CD4-positive, alpha-beta T cell treated with Interferon gamma for 1 hour (primary cell): ENCODE measurements around the gene FNDC8.
"Not testable (repeated sequence)": the region's sequence is repeated elsewhere in the genome, so short reads cannot be mapped to it uniquely, and the experiment has no call there.

Experiments
- DNase-seq: peaks from one replicate; pipeline ENCODE4 v3.0.0-alpha.2; 2020

The FNDC8 gene

DNA sequence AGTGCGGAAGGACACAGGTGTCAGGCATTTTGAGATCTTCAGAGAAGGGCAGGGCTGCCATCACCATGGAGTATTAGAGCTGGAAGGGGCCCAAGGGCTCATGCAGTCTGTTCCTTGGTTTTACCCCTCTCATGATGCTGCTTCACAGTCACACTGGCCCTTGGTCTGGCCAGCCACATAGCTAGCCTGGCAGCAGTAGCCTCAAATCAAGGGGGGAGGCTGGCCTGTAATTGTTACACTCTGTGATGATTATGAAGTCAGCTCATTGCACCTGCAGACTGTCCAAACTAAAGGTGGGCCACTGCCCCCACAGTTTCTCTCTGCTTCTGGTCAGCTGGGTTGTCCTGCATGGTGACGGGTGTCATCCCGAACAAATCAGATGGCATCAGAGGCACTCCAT lies at the start of gene FNDC8:
FNDC8 (plus strand) TSS at position 301 of the 400 bp plus-strand sequence; CDS start at position 380, 79 bp downstream.
- no peak for DNase-seq

DNA sequence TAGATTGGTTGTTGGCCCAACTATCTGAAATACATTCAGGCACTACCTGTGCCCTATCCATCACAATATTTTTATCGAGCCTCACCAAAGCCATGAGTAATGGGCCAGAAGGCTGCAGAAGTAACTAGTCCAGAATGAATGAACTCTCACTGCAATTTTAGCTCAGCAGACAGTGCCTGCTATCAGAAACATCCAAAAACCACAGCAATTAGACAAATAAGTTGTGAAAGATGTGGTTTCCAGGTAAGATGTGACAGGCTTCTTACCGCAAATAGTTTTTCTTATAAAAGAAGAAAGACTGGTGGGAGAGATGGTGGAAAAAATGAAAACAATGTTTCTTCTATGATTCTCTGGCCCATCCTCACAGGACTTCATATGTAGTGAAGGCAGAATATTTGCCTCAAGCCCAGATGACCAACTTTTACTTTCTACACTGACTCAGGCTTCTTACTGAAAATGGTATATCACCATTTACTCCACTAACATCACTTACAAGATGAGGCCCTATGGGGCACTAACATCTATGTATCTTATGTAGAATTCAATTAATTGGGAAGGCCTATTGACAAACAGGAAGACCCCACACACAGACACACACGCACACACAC lies 48.1 kb upstream of the FNDC8 start:
- no peak for DNase-seq

DNA sequence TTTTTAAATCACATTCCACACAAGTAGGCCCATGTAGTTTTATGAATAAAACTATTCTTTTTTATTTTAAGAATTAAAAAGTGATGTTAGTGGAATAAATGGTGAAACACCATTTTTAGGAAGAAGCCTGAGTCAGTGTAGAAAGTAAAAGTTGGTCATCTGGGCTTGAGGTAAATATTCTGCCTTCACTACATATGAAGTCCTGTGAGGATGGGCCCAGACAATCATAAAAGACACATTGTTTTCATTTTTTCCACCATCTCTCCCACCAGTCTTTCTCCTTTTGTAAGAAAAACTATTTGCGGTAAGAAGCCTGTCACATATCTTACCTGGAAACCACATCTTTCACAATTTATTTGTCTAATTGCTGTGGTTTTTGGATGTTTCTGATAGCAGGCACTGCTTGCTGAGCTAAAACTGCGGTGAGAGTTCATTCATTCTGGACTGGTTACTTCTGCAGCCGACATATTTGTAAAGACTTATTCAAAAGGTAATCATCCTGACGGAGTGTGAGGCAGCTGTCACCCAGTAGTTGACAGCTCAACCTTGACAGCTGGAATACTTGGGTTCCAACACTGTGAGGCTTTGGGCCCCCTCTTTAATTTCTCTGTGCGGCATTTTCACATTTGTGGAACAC lies 47.3 kb upstream of the FNDC8 start:
- no peak for DNase-seq

DNA sequence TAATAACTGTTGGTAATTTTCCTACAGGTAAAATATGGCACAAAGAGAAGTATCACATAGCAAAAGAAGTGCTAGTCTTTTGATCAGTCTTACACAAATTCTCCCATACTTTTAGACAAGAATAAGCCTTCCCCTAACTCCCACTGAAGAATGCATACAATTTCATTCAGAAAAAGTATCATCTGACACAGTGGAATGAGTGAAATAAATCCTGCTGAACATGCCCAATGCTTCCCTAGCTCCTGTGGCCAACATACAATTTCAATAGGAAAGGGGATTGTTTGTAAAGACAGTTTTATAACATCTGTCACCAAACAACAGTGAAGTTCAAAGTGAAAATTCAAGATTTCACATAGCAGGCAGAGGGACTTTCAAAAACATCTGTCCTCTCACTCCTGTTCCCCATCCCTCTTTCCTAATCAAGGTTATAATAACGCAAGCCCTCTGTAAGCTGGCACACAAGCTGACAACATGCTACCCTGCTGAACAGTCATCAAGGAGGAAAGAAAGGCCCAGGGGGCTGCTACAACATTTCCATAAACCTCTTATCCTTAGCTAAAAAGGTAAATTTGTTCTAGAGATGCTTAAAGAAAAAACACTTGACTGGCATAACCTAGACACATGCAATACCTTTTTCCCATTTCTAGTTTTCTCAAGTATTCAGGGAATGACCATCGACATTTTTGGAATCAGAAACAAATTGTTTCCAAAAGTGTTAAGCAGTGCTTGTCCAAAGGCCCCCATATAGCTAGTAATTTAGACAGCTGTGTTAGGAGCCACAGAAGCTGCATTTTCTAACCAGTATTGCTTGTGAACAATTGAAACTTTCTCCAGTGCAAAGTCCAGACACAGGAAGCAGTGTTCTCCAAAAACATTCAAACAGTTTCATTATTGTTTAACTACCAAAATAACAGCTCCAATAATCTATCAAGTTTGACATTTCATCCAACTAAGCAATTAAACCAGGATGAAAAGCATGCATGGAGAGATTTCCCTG lies 46.4 kb upstream of the FNDC8 start:
- DNase-seq = no peak

DNA sequence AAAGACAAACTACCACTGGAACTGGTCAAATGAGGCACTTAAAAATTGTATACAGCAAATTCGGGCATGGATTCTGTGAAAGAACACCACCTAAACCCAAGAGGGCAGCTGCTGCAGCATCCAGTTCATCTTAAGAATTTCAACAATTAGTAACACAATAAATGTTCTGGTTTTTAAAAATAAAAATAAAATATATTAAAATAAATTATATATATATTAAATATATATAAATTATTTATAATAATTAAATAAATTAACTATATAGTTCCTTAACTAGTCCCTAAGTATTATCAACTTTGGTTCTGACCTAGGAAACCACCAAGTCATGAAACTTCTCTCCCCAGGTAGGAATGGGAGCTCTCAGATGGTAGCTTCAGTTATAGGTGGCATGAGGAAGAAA lies 44.5 kb upstream of the FNDC8 start:
- no peak for DNase-seq

DNA sequence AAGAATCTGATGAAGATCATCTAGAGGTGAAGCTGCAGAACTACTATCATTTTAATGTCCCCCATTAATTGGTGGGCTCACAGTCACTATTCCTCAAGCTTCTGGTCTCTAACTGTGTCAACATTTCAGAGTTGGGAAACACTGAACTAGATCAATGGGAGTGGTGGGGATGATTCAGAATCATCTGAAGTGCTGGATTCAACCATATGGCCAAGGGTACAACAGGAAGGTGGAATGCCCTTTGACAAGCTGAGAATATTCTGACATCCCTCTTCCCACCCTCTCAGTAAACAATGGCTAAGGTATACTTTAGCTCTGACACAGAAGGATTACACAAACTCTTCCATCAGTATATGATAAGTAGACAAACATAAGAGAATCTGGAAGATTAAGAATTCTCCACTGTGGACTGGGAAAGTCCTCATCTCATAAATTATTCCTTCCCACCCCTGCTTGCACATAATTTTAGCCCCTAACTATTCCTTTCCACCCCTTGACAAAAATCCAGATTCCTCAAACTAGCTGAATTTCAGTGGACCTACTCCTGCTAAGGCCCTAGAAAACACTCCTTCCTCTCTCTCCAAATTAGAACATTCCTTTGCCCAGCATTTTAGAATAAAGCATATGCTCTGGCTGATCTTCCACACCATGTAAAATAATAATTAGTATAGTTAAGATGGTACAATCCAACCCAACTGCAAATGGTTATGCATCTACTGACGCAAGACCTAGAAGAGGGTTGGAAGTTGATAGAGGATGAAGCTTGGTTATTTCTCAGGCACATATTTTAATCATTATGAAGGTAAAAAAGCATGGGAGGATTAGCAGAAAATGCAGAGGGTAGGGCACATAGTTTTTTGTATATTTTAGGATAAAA lies 41.6 kb upstream of the FNDC8 start:
- no peak for DNase-seq

DNA sequence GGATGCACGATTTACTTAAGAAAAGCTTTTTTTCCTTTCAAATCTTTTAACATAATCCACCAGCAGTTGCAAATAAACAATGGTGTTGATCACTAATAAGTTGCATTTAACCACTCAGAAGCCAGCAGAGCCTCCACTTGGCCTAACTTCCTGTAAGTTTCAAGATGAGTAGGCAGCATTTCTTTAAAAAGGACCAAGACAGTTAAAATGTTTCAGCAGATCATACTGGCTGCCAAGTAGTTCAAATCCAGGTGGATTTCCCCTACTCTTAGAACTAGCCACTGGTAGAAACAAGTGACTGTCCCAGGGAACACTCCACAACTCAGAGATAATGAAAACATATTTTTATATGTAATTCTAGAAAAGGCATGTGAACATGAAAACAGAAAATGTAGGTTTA lies 40.9 kb upstream of the FNDC8 start:
- no peak for DNase-seq

DNA sequence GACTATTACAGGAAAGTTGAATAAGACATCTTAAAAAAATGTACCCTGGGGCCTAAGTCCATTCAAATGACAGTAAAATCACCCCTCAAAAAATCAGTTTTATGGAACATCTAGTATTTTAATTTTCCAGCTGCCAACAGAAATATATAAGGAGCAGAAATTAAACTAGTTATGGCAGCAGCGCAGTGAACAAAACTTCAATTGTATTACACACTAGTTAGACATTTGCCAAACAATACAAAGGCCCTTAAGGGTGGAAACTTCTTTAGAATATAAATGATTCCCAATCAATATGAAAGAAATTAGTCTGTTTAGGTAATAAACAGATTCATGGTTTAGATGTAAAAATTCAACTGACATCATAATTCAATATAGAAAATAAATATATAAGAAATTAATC lies 39.8 kb upstream of the FNDC8 start:
- no peak for DNase-seq

DNA sequence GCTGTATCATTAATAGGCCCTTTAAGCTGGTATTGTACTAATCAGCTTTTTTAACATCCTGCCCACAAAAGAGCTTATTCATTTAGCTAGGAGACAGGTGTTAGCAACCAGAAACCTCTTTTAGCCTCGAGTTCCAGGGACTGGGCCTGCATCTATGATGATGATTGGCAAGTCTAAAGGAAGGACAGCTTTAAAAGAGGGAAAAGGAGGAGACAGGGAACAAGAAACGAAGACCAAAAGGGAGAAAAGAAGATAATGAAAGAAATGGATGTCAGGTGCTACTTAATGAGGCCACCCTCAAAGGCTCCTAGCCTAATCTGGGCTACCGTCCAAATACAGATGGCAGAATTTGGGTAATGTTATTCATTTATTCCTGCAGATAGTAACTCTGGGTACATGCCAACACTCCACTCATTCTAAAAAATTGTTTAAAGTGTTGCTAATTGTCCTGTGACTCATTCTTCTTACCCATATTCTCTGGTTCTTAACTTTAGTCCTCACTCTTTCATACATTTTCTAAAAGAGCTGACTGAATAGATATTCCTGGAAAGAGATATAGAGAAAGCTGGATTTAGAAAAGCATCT lies 39.2 kb upstream of the FNDC8 start:
- no peak for DNase-seq

DNA sequence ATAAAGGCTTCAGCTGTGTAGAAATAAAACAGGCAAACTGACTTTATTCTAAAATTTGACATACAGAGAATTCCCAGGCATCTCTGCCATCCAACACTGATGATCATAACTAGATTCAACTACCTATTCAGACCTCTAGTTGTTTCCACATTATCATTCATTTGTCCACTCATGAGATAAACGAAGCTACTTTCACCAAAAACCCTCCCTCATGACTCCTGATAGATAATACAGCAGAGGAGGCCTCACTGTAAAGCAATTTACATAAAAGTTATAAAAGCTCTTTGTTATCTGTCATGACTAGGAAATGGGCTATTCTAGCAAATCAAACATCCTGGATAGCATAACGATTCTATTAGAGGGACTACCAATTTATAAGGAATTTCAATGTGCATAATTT lies 38.3 kb upstream of the FNDC8 start:
- DNase-seq = no peak

DNA sequence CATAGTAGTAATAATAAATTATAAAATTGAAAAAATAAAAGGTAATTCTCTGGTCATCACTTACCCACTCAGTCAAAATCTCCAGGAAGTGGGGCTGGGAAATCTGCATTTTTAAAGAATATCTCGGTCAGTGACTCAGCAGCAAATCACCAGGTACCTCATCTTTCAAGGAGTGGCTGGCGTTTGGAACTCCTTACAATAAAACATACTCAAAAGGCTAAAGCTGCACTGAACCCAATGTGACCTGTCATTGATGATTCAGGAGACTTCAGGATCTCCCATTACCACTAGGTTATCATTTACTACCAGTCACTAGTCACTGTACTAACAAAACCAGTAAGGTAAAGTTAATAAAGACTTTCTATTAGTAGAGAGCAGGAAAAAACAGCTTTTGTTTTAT lies 36.4 kb upstream of the FNDC8 start:
- no peak for DNase-seq

DNA sequence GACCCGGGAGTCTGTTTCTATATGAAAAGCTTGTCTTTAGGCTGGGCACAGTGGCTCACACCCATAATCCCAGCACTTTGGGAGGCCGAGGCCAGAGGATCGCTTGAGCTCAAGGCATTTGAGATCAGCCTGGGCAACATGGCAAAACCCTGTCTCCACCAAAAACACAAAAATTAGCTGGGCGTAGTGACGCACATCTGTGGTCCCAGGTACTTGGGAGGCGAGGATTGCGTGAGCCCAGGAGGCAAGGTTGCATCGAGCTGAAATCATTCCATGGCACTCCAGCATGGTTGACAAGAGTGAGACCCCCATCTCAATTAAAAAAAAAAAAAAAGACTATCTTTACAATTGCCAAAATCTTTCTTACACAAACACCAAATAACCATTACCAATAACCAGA lies 35.3 kb upstream of the FNDC8 start:
- DNase-seq = no peak

DNA sequence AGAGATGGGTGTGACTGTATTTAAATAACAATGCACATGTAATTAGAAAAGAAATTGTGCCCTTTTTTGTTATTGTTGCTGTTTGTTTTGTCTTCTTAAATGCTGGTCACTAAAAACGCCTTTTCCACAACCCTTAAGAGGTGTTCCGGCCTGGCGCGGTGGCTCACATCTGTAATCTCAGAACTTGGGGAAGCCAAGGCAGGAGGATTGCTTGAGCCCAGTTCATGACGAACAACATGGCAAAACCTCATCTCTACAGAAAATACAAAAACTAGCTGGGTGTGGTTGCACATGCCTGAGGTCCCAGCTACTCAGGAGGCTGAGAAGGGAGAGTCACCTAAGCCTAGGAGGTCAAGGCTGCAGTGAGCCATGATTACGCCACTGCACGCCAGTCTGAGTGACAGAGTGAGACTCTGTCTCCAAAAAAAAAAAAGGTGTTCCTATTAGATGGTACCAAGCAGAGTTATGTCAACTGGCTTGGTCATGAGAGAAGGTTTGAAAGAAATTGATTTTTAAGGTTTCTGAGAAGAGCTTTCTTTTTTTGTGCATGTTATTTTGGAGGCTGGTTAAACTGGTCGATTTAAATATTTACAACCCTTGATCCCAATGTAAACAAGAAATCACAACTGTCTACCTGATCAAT lies 34.4 kb upstream of the FNDC8 start:
- no peak for DNase-seq

DNA sequence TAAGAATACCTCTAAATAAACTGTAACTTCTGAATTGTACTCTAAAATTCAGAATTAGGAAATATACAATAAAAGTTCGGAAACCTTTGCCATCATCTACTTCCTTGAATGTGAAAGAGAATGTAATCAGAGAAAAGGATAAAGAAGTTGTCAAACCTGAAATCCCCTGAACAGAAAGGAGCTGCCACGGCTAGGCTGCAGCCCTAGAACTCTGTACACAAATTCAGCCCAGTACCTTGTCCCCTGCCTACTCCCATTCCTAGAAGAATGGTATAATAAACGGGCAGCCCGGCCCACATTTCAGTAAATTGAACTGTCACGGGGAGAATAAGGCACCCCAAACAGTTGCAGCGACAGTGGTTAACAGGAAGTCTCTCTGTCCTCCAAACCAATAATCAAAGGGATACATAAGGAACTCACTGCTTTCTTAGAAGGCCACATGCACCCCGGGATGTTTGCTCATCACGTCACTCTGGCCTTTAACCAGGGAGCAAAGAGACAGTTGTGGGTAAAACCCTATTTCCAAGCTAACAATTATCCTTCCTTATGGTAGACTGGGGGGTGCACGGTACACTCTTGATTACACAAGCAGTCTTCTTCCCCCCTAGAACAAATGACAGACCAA lies 33.6 kb upstream of the FNDC8 start:
- peak; percentile 18 for DNase-seq

DNA sequence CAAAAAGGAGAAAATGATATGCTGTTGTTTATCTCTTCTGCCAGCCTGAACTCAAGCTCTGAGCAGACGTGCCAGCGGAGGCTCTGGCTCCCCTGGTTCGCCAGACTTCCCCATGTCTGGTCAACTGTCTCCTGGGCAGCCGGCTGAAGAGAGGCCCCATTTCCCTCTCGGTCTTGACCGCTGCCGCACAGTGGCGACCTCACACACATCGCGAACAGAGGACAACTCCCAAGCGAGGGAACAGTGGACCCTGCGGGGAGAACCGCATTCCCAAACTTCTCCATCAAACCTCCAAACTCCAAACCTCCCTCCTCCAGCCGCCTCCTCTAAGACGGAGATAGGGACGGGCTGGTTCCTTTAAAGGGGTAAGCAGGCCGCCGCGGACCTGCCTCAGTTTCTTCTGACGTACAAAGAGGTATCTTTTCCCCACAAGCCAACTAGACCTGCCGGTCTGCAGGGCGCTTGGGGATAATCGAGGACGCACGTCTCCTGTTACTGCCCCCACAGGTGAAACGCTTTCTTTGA lies 33.0 kb upstream of the FNDC8 start:
- DNase-seq = peak; percentile 26

DNA sequence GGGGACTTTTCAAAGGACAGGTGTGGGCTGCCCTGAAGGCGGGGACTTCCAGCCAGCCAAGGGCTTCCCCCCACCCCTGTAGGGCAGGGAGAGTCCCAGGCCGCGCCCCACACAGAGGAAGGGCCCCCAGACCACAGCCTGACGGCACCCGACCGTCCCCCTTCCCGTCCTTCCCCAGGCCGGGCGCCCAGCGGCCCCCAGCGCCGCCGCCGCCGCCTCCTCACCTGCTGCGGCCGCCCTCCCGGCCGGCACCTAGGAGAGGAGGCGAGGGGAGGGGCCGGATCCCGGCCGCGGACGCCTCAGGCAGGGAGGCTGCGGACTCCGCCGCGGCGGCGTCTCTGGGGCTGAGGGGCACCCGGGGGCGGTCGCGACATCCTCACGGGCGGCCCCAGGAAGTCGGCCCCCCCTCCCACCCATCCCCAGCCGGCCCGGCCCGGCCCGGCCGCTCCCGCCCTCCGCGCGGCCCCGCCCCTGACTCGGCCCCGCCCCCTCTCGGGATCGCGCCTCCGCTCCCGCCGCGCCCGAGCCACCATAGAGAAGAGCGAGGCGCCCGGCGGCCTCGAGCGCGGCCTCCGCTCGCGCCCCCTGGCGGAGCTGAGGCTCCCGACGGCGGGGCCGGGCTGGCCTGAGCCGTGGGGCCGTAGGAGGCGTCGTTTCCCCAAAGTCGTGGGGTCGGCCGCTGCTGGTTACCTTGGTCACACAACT lies 32.4 kb upstream of the FNDC8 start:
- DNase-seq = peak; percentile 89

DNA sequence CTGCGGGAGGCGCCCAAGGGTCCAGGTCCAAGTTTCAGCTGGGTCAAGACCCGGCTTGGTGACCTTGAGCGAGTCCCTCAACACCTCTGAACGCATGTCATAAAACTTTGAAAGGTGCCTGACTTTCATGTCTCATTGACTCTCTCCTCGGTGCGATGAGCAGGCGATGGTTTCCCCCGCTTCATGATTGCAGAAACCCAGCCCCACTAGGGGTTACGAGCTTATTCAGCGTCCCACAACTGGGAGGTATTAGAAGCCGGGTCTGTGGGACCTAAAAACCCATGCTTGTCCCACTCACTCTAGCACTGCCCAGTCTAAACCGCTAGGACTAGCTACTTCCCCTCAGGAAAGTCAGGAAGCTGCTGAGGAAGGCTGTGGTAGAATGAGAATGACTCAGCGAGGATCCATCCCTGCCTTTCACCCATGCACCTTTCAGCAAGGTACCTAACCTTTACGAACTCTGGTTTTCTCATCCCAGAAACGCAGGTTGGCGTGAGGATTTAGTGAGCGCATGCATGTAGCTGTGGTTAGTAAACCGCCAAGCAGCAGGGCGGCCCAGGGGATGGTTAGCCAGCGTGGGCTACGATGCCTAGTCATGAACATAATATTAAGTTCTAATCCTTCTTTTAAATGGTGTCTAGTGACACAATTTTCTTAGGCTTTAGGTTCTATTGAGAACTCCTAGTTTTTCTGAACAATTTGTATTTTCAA lies 31.7 kb upstream of the FNDC8 start:
- no peak for DNase-seq

DNA sequence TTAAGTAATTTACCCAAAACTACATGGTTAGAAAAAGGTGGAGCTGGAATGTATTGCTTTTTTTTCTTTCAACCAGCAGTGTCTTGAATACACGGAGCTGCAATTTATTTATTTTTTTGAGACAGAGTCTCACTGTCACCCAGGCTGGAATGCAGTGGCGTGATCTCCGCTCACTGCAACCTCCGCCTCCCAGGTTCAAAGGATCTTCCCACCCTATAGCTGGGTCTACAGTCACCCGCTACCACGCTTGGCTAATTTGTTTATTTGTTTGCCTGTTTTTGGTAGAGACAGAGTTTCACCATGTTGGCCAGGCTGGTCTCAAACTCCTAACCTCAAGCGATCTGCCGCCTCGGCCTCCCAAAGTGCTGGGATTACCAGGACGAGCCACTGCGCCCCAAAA lies 30.7 kb upstream of the FNDC8 start:
- not testable (repeated sequence) for DNase-seq

DNA sequence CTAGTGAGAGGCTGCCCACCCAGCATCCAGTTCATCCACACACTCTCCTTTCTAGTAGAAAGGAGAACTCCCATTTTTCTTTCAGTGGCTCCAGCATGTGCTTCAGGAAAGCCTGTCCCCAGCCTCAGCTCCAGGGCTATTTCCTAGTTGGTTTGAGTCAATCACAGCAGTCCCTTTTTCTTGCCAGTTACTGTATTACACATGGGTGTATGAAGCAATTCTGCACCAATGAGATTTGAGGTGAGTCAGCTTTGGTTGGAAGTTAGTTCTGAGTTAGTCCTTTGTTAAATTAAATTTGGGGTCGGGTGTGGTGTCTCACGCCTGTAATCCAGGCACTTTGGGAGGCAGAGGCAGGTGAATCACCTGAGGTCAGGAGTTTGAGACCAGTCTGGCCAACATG lies 26.5 kb upstream of the FNDC8 start:
- DNase-seq = no peak

DNA sequence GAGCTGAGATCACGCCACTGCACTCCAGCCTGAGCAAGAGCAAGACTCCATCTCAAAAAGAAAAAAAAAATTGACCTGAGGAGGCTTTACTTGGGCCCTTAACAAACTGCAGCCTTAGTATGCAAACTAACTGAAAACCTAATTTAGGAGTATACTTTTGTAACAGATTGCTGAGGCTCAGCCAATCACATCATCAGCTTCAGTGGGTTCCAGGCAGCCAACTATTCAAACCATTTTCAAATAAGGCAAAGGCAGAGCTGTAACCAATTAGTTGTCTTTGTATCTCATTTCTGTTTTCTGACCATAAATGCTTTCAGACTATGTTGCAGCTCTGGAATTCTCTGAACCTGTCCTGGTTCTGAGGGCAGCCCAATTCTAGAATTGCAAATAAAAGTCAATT lies 25.7 kb upstream of the FNDC8 start:
- no peak for DNase-seq
